Measurements from ENCODE around the gene SLC25A4.

- no peak for TF ChIP-seq TEAD4 (CRISPR knock-in tag; IDR thresholded peaks at IDR 0.05)
- no peak for TF ChIP-seq CTCF (IDR thresholded peaks at IDR 0.05)
These were observed 49.0 kb downstream of the SLC25A4 start for GRCh38 chr4:185192059-185192458.

Data from WTC11 (cell line).